K562 (cell line): ENCODE measurements around the gene TTC38. TPM values are rescaled to one million over a fixed set of nuclear protein-coding genes. Genes with fewer than 3 reads are reported as not detected.
A peak's percentile ranks its signal among the peaks of the same experiment; 100 is the strongest.

ENCODE experiments used
- ATAC-seq: fragments of 200-7000 bp; cut with Tn5 transposase; 3 replicates; pipeline ENCODE4 v1.9.1; 2020; ENCODE audit warnings: moderate library complexity
- BruUV-seq: library from RNA; stranded (reverse); fragments of 400-500 nt; replicated peaks from 2 replicates; lab custom pipeline; 2021; lab: Mats Ljungman, UMichigan
- CTCF ChIA-PET: fragments of 300-600 bp; formaldehyde crosslinking; extraction: SDS; loops from one replicate; lab custom pipeline; 2021; ENCODE audit warnings: low intra/inter-chr PET ratio; lab: Yijun Ruan, JAX
- POLR2A ChIA-PET: fragments of 300-600, 350-650 bp; sonication (Branson Sonifier 250); formaldehyde crosslinking; extraction: SDS; loops from one replicate; lab custom pipeline; 2021; ENCODE audit warnings: antibody characterized with exemption, inconsistent platforms; lab: Yijun Ruan, JAX
- DNase-seq, 4 experiments: peaks; one replicate each; pipeline versions ENCODE4 v3.0.0 to v3.0.0-alpha.2; 2011 to 2018; ENCODE audit warnings: low spot score in 3 of 4, mixed read lengths in 3 of 4; ENCODE audit errors: extremely low read depth in 1 of 4
- FAIRE-seq: peaks from 2 replicates; lab custom pipeline; 2011; peaks lifted over from hg19 to GRCh38; lab: Jason Lieb, UNC
- H2AFZ ChIP-seq: 2 replicates; pipeline ENCODE4 v1.6.0; 2011; ENCODE audit warnings: low read depth, low read length, control low read depth, inconsistent platforms
- H3K27ac ChIP-seq: fragments of 200-600 bp; 3 replicates; pipeline ENCODE4 v1.8.0; 2011; ENCODE audit warnings: low read depth, mild to moderate bottlenecking, control low read depth, inconsistent platforms, low read length, moderate library complexity, mixed read lengths; ENCODE audit errors: extremely low read depth
- H3K27me3 ChIP-seq, 2 experiments: fragments of 300-600 bp in 1 of 2; 2 replicates in 1 of 2; 3 replicates in 1 of 2; pipeline versions ENCODE4 v1.6.0 to v1.8.0; 2011; ENCODE audit warnings: inconsistent platforms in 2 of 2, low read length in 2 of 2, mild to moderate bottlenecking in 1 of 2, mixed read lengths in 1 of 2, moderate library complexity in 1 of 2; ENCODE audit not compliant: control insufficient read depth in 2 of 2, insufficient read depth in 2 of 2
- H3K36me3 ChIP-seq: fragments of 300-600 bp; 3 replicates; pipeline ENCODE4 v1.8.0; 2011; ENCODE audit warnings: mild to moderate bottlenecking, low read length, inconsistent platforms; ENCODE audit not compliant: control insufficient read depth, insufficient read depth
- H3K4me1 ChIP-seq, 2 experiments: fragments of 200-600 bp in 1 of 2; replicated peaks in 1 of 2; 2 replicates in 1 of 2; 3 replicates in 1 of 2; pipeline versions ENCODE4 v1.5.1 to v1.8.0; 2011; ENCODE audit warnings: inconsistent platforms in 2 of 2, low read length in 2 of 2, mild to moderate bottlenecking in 1 of 2, mixed read lengths in 1 of 2, moderate library complexity in 1 of 2; ENCODE audit not compliant: control insufficient read depth in 2 of 2, insufficient read depth in 2 of 2
- H3K4me2 ChIP-seq: 2 replicates; pipeline ENCODE4 v1.6.1; 2011; ENCODE audit warnings: low read length, control low read depth, inconsistent platforms, mixed read lengths; ENCODE audit not compliant: insufficient read depth
- H3K4me3 ChIP-seq: fragments of 200-600 bp; sonication (generic), shearing (Covaris generic); 2 replicates; pipeline ENCODE4 v1.5.1; 2016; ENCODE audit warnings: control low read depth, inconsistent platforms
- H3K79me2 ChIP-seq: fragments of 200-600 bp; 3 replicates; pipeline ENCODE4 v1.8.0; 2011; ENCODE audit warnings: low read length, inconsistent platforms; ENCODE audit not compliant: control insufficient read depth, insufficient read depth
- H3K9ac ChIP-seq, 2 experiments: 2 replicates each; pipeline versions ENCODE4 v1.6.0 to v1.6.1; 2011; ENCODE audit warnings: low read depth in 2 of 2, low read length in 2 of 2, control low read depth in 1 of 2, inconsistent platforms in 1 of 2, mild to moderate bottlenecking in 1 of 2, mixed read lengths in 1 of 2; ENCODE audit not compliant: insufficient read depth in 1 of 2
- H3K9me1 ChIP-seq: one replicate; pipeline ENCODE4 v1.6.0; 2011; ENCODE audit warnings: inconsistent platforms, mild to moderate bottlenecking, low read length, moderate library complexity; ENCODE audit not compliant: control insufficient read depth, insufficient read depth
- H3K9me3 ChIP-seq: replicated peaks from 2 replicates; pipeline ENCODE4 v1.5.1; 2011; ENCODE audit warnings: low read depth, low read length, inconsistent platforms; ENCODE audit not compliant: control insufficient read depth, insufficient read depth
- H4K20me1 ChIP-seq: replicated peaks from 2 replicates; pipeline ENCODE4 v1.6.1; 2011; ENCODE audit warnings: low read length, inconsistent platforms, mixed read lengths; ENCODE audit not compliant: control insufficient read depth, insufficient read depth
- CHD2 ChIP-seq: IDR thresholded peaks from 2 replicates; pipeline ENCODE4 v1.6.1; 2011; ENCODE audit warnings: low read depth, low read length
- REST ChIP-seq, 2 experiments: fragments of 450-650 bp; formaldehyde crosslinking in 1 of 2; IDR thresholded peaks; 2 replicates each; pipeline versions ENCODE4 v1.4.0 to v1.6.1; 2014 to 2020; ENCODE audit warnings: mild to moderate bottlenecking in 2 of 2, borderline replicate concordance in 1 of 2, low read depth in 1 of 2
- WGBS: fragments of 100-300 bp; shearing (Covaris generic); methylation state at CpG from one replicate; pipeline ENCODE4 v1.1.6; 2016; ENCODE audit warnings: low coverage, mixed read lengths; ENCODE audit not compliant: insufficient coverage; ENCODE audit errors: missing lambda C conversion rate; 5-methylcytosine and 5-hydroxymethylcytosine counted together
- in situ Hi-C: fragments of 300-500 bp; cut with MboI; formaldehyde crosslinking; loops from 4 replicates; pipeline ENCODE4 v1.15.0; 2018; ENCODE audit warnings: inconsistent platforms, mixed read lengths
- intact Hi-C: fragments of 100-400 bp; cut with micrococcal nuclease; formaldehyde crosslinking; loops from 2 replicates; pipeline ENCODE4 v1.14.2; 2022
- polyA plus RNA-seq, 8 experiments: library from polyadenylated mRNA; depleted of rRNA in 4 of 8; stranded (reverse) in 5 of 8; unstranded in 3 of 8; fragments of >200 nt; fragmentation: Nextera tagmentation in 2 of 8; fragmentation: Illumina TruSeq in 1 of 8; extraction: Ambion mirVana in 2 of 8; extraction: Trizol in 1 of 8; gene quantifications; 2 replicates each; pipeline versions ENCODE4 v1.2.1 to v1.2.3, GENCODE V29; 2011 to 2014; ENCODE audit warnings: inconsistent platforms in 1 of 8, missing spikeins in 1 of 8
- total RNA-seq, 7 experiments: library from RNA; depleted of rRNA in 6 of 7; stranded (reverse); fragments of >200 nt in 6 of 7; fragmentation: Illumina TruSeq in 2 of 7; extraction: Trizol in 2 of 7; gene quantifications; 2 replicates each; pipeline versions ENCODE4 v1.2.1 to v1.2.3, GENCODE V29; 2011 to 2021; ENCODE audit warnings: low replicate concordance in 1 of 7

TTC38 gene
- total and polyA plus RNA-seq, 9 of the 15 experiments (the other 6 are each of a cell fraction or from before 2014, with no cell fraction given) = 0.84 to 28.4 (median 18.1) TPM

- Histone ChIP-seq H3K36me3 (peaks cover 62% of the 10 kb centered on the region; the same call in 2 of the 3 replicates), H3K79me2 (peaks cover 31% of the 10 kb centered on the region), H4K20me1 (no peaks in the 10 kb centered on the region), H3K27me3 (no peaks in the 10 kb centered on the region), H3K9ac (peak overlapping the region in 1 of 2 experiments; percentile 64; a peak in 1 of 4 replicates), H3K4me1 (peaks cover 5 to 12% of the 10 kb centered on the region in 2 experiments; a peak in 4 of 5 replicates), H3K9me3 (no peaks in the 10 kb centered on the region), H3K27ac (no peak overlapping the region), H3K9me1 (no peaks in the 10 kb centered on the region), H2AFZ (no peak overlapping the region), H3K4me3 (no peak overlapping the region), H3K4me2 (no peak overlapping the region)
- CTCF ChIA-PET = no interaction called here
- no peak for DNase-seq
- ATAC-seq = no peak
- 87% methylated on average over 9 of the region's 9 CpGs for WGBS
- in situ Hi-C loops = no loop called here
- intact Hi-C loops = no loop called here
- BruUV-seq = no TSS peak
- FAIRE-seq = no peak
- TF ChIP-seq CHD2 = no peak
- TF ChIP-seq REST (IDR thresholded peaks at IDR 0.05; ENCODE audit: borderline replicate concordance) = peak; percentile 50; the same call in 1 of the 2 replicates
- no peak for TF ChIP-seq REST (CRISPR knock-in tag; IDR thresholded peaks at IDR 0.05; ENCODE audit: low read depth)
- POLR2A ChIA-PET = no interaction called here
Measured at GRCh38 chr22:46337870-46338269, 70.1 kb downstream of the TTC38 start.
